ENCODE results near the gene MAP4K4. TPM values are rescaled to one million over a fixed set of nuclear protein-coding genes. Genes with fewer than 3 reads are reported as not detected.

MAP4K4 gene
- total RNA-seq, 1 experiment from 2014 or later = 132 TPM

- Histone ChIP-seq H3T11ph (ENCODE audit: low read length) (no peak overlapping the region), H3K14ac (ENCODE audit: insufficient read depth, low read length) (no peak overlapping the region), H3K79me2 (ENCODE audit: insufficient read depth, low read length) (no peaks in the 10 kb centered on the region), H3K56ac (ENCODE audit: insufficient read length, low read depth, low read length) (no peak overlapping the region), H3K4me2 (ENCODE audit: insufficient read depth, insufficient read length, low read length) (no peak overlapping the region), H2BK120ac (ENCODE audit: low read depth, low read length, poor library complexity, severe bottlenecking) (no peak overlapping the region), H2BK12ac (ENCODE audit: insufficient read length, low read depth, low read length) (no peak overlapping the region), H3K9ac (ENCODE audit: extremely low read depth, insufficient read length, low read length) (no peak overlapping the region), H4K8ac (replicated peaks; ENCODE audit: insufficient read length, low read depth, low read length) (no peak overlapping the region), H4K20me1 (ENCODE audit: control insufficient read depth, insufficient read depth, insufficient read length) (no peaks in the 10 kb centered on the region), H3K23me2 (ENCODE audit: insufficient read length, low read depth, low read length, poor library complexity, severe bottlenecking) (no peaks in the 10 kb centered on the region), H4K91ac (ENCODE audit: insufficient read length, low read depth, low read length) (no peak overlapping the region), H2BK5ac (ENCODE audit: insufficient read length, low read length) (no peak overlapping the region), H3K4me1 (ENCODE audit: insufficient read depth, low read length) (no peaks in the 10 kb centered on the region; the same call in 1 of the 2 replicates), H2BK15ac (ENCODE audit: low read depth, low read length) (no peak overlapping the region), H2AFZ (ENCODE audit: low read length) (no peak overlapping the region), H3K27me3 (ENCODE audit: insufficient read depth, low read length) (no peaks in the 10 kb centered on the region), H2AK5ac (ENCODE audit: insufficient read length, low read length) (no peak overlapping the region), H3K27ac (ENCODE audit: insufficient read length, low read depth, low read length) (no peak overlapping the region), H2BK20ac (ENCODE audit: low read depth, low read length, poor library complexity, severe bottlenecking) (no peak overlapping the region), H3K9me3 (ENCODE audit: control insufficient read depth, low read depth, low read length) (peaks cover 10% of the 10 kb centered on the region), H3K79me1 (ENCODE audit: insufficient read depth, low read depth, low read length, poor library complexity, severe bottlenecking) (no peaks in the 10 kb centered on the region), H3K4ac (ENCODE audit: low read depth, low read length) (no peak overlapping the region), H4K5ac (ENCODE audit: insufficient read length, low read depth, low read length) (no peak overlapping the region), H3K18ac (ENCODE audit: insufficient read length, low read depth, low read length) (no peak overlapping the region), H3K23ac (ENCODE audit: insufficient read length, low read depth, low read length) (no peak overlapping the region)
- H3K4me1 Mint-ChIP-seq = peaks cover 6 to 10% of the 10 kb centered on the region in 2 experiments
- H3K27ac Mint-ChIP-seq = no peak overlapping the region
- TF ChIP-seq, protein P1, sequence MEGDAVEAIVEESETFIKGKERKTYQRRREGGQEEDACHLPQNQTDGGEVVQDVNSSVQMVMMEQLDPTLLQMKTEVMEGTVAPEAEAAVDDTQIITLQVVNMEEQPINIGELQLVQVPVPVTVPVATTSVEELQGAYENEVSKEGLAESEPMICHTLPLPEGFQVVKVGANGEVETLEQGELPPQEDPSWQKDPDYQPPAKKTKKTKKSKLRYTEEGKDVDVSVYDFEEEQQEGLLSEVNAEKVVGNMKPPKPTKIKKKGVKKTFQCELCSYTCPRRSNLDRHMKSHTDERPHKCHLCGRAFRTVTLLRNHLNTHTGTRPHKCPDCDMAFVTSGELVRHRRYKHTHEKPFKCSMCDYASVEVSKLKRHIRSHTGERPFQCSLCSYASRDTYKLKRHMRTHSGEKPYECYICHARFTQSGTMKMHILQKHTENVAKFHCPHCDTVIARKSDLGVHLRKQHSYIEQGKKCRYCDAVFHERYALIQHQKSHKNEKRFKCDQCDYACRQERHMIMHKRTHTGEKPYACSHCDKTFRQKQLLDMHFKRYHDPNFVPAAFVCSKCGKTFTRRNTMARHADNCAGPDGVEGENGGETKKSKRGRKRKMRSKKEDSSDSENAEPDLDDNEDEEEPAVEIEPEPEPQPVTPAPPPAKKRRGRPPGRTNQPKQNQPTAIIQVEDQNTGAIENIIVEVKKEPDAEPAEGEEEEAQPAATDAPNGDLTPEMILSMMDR (conservative IDR thresholded peaks at IDR 0.05) = no peak
- no peak for DNase-seq
- H3K9me3 Mint-ChIP-seq = peaks cover 8 to 36% of the 10 kb centered on the region in 2 experiments
- no peaks in the 10 kb centered on the region; the same call in 1 of the 2 replicates for H3K27me3 Mint-ChIP-seq (ENCODE audit: low read depth)
- no CpG with 5 or more reads among the region's 2 CpGs for WGBS (ENCODE audit: extremely low coverage, insufficient read length, low lambda C conversion rate)
- H3K4me3 Mint-ChIP-seq = no peak overlapping the region
- H3K36me3 Mint-ChIP-seq (ENCODE audit: insufficient read depth in 1 of 3, low read depth in 3 of 3) = peaks cover 11 to 25% (median 18%) of the 10 kb centered on the region in 3 experiments
These were observed 204.7 kb downstream of the MAP4K4 start for GRCh38 chr2:101902169-101902568.

All from H9 (cell line).